GM21825 (cell line): ENCODE measurements around the gene SYT7.

Experiments
- ATAC-seq: cut with Tn5 transposase; IDR thresholded peaks from one replicate; pipeline ENCODE4 v1.9.1; 2021; ENCODE audit warnings: mild to moderate bottlenecking, moderate library complexity; ENCODE audit not compliant: unreplicated experiment

Gene SYT7

DNA sequence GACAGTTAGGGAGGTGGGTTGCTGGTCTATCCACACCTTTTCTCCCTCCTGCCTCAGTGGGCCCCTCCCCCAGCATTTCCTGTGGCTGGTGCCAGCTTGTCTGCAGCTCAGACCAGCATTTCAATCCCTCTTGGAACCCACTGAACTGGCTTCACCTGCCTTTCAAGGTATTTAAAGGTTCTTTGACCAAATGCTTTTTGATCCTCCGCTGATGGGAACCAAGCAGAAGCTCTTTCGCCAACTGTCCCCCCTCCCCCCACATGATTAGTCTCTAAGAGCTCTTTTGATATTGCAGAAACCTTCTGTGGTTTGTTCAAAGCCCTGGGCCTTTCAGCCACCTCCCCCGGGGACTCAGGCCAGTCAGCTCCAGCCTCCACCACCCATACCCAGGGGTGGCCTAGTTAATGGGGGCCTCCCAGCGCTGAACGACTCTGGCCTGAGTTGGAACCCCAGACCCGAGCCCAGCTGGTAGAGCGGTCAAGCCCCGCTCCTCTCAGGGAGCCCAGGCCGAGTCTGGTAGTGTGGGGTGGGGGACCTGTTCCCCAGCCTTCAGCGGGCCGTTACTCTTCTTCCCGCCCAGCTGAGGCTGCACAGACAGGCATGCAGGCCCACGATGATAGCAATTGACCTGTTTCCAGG, 6.0 kb upstream of the SYT7 start:
- ATAC-seq, result no peak

DNA sequence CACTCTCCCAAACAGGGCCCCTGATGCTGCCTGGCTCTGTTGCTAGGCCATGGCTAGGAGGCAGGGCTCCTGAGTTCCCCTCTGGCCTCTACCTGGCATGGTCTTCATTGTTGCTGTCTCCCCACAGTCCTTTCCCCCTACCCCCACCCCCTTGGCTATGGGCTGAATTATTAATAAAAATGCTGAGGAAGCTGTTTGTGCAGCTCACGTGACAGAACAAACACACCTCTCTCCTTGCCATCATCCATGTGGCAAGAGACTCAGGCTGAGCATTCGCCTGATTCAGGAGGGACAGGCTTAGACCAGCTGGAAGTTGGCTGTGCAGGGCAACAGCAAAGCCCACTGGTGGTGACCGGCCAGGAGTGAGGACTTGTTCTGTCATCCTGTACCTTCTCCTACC, 4.2 kb upstream of the SYT7 start:
- ATAC-seq, result no peak

DNA sequence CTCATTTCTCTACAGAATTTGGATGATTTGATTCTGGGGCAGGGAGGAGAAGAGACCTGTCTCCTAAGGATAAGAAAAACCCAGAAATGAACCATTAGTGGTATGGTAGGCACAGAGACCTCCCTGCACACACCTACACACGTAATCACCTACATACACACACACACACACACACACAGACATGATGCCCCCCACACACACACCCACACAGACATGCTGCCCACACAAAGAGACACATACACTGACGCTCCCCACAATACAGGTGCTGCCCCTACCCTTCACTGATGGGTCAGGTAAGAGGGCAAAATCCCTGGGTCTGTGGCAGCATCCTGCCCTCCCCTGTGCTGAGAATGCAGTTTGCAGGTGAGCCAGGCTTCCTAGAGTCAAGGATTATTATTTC, 1.1 kb upstream of the SYT7 start:
- no peak for ATAC-seq

DNA sequence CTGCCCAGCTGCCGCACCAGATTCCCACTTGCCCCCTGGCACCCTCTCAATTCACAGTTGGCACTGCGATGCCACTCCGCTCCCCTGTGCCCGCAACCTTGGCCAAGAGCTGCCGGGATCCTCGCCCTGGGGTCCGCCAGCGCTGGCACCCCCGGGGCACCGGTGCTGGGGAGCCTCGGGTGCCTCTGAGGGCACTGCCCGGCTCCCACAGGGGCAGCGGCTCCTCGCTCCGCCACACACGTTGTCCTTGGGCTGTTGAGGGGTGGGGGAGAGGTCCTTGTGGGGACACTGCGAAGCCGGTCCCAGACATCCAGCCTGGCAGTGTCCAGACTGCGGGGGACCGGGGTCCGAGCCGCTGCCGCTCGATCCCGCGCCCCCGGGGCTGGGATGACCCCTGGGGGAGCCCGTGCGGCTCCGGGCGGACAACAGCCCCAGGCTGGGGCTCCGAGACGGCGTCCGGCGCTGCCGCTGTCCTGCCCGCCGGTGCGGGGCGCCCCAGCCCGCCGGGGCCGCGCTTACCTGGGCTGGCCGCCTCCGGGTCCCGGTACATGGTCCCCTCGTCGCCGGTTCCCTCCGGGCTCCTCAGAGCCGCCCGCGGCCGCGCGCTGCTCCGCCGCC, 496 bp downstream of the SYT7 start:
- ATAC-seq, result no peak

DNA sequence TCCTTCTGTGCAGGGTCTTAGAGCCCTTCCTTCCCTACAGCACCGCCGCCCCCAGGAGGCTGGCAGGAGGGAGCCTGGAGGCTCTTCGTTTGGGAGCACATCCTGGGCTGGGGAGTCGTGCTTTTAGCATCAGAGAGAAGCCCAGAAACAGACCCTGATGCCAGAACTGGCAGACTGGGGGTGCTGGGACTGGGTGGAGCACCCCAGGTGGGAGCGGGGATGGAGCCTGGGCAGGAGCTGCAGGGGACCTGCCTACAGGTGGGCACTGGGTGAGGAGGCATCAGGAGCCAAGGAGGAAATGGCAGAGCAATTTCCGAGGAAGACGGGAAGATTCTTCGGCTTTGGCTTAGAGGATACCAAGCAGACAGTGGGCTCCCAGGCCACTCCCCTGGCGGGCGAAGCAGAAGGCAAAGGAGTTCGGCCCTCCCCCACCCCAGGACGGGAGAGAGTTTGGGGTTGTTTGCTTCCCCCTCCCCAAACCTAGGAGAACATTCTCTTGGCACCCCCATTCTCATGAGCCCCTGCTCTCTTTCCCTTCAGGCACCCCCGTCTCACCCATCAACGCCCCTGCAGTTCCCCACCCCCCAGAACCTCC, 1.1 kb downstream of the SYT7 start:
- ATAC-seq, result no peak

DNA sequence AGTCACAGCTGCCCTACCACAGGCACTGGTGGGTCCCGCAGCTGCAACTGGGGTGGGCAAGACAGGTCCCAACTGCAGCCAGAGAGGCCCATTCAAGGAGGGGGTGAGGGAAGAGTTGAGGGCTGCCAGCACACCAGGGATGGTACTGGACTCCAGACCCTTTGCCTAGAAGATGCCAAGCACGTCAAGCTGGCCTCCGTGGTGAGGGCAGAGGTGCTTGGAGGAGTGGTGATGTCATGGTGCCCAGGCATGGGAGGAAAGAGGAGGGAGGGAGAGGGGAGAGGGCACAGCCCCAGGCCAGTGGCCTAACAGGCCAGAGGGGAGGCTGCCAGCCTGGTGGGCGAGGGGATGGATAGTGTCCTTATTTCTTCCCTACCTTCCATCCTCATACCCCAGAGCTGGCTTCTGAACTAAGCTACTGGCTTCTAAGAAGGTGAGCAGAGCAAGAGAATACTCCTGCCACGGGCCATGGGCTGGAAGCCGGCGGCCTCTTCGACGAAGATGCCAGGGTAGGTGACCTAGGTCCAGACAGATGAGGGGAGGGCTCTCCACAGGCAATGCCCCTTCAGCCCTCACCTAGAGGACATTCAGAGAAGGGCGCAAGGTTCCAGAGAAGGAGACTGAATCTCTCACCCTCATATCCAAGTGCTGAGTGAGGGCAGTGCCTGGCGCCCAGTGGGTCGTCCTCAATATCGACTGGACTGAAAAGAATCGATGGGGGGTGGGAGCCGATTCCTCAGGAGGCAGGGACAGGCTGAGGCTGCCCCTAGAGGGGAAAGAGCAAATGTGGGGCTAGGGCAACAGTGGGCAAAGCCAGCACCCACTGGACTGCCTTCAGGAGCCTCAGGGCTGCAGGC, 1.8 kb downstream of the SYT7 start:
- no peak for ATAC-seq

DNA sequence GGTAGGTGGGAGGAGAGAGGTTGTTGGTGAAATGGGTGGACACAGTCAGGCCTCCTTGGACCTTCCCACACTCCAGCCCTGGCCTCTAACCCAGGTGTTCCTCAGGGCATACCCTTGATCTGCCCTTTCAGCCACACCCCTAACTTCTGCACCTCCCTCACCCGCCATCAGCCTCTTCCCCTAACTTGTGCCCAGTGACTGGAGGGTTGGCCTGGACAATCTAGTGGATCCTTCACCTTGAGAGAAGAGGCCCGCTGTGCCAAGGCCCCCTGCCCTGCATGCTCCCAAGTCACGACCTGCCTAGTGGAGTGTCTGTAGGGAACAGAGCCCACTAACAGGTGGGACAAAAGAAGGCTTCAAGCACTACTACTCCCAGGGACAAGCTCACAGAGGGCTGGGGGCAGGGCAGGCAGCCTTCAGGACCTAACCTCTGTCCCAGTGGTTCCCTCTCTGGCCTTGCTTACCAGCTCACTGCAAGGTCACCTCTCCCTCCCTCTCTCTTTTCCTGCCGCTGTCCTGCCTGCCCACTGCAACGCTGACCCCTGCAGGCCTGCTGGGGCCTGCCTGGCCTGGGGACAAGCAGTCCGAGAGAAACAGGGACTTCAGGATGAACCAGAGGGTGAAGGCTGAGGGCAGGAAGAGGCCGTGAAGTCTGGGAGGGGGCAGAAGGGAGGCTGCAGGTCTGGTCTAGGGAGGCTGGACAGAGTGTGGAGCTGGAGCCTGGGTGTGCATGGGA, 3.3 kb downstream of the SYT7 start:
- no peak for ATAC-seq

DNA sequence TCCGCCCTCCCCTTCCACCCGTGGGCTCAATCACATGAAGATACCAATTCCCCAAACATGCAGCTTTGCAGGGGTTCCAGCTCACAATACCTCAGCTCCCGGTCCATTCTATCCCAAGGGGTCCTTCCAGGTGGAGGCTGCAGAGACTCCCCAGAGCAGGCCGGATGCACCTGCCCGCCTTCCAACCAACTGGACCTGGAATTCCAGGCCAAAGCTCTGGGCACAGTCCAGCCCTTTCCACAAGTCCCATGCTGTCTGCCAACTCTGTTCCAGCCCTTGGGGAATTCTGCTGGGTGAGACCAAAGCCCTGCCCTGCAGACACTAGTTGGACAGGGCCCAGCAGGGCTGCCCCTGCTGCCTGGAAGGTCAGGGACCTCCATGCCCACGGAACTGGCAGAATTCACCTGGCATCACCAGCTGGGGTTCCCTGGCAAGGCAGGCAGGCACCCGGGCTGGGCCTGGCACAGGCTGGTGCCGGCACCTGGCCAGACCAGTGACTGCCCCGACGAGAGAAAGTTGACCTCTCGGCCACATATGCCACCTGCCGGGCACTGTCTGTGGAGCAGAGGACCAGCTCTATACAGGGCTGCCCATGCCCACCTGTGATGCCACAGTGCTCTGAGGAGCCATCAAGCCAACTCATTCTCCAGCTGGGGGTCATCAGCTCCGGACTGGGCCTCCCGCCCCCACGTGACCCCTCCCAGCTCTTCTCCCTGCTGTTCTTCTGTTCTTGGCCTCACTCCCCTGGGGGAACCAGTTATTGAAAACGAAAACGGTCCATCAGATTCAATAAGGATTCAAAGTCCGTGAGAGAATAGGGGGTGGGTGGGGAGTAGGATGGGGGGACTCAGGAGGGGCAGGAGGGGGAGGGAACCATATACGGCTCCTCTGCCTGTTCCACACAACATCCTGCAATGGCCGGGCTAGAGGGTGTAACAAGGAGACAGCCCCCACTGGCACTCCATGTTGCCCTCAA, 4.7 kb downstream of the SYT7 start:
- no peak for ATAC-seq

DNA sequence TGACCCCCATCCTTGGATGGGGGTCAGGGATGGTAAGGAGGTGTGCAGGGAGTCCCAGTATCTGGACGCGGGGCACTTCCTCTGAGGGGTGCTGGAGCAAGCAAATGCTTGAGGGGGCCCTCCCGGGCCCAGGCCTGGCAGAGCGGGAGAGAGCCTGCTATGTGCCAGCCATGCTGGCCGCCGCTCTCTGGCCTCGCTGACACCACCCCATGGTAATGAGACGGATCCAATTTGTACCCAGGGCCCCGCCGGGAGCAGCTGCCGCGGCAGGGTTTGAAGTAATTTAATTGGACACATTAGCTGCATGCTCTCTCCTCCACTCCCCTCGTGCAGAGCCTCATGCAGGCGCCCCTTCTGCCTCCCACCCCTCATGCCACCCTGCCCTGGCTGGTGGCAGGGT, 6.3 kb downstream of the SYT7 start:
- no peak for ATAC-seq

DNA sequence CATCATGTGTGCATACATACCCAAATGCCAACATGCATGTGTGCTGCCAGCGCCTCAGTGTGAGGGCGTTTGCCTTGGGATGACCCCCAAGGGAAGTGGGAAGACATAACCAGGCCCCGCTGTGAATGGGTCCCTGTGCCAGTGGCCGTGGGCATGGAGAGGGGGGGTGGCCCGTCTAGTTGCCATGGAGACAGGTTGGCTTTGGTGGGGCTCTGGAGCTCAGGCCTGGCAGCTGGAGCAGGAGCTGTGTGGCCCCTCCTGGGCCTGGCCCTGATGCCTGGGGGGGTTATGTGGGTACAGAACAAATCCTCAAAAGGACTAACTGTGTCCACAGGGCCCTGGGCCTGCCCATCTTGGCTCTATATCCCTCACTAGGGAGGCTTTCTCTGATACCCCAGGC, 8.0 kb downstream of the SYT7 start:
- ATAC-seq, result no peak

DNA sequence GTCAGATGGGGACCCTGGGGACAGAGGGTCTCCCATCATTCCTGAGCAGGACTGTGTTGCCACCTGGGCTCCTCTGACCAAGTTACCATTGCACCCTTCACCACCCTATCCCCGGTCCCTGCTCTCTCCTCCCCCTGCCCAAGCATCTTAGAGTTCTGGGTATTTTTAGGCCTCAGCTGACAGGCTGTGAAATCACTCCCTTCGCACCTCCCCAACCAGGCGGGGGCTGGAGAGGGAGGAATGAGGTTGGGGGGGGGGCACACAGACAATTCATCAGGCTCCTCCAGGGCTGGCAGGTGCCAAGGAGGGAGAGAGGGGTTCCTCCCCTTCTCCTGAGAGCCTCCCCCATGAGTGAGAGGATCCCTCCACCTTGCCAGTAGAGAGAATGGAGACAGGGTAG, 9.0 kb downstream of the SYT7 start:
- no peak for ATAC-seq

DNA sequence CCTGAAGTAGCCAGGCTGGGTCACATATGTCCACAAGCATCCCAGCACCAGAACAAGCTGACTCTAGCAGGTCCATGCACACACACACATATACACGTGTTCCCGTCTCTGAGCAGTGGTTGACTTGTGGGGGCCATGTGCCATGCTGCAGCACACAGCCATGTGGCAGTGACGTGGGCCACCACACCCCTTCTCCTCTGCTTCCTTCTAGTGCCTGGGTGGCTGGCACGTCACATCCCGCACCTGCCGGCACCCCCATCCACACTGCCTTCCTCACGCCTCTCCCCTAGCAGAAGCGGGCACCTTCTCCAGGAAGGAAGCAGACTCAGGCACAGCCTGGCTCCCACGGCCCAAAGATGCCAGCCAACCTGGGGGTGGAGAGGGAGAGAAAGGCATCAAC, 9.5 kb downstream of the SYT7 start:
- ATAC-seq, result no peak

DNA sequence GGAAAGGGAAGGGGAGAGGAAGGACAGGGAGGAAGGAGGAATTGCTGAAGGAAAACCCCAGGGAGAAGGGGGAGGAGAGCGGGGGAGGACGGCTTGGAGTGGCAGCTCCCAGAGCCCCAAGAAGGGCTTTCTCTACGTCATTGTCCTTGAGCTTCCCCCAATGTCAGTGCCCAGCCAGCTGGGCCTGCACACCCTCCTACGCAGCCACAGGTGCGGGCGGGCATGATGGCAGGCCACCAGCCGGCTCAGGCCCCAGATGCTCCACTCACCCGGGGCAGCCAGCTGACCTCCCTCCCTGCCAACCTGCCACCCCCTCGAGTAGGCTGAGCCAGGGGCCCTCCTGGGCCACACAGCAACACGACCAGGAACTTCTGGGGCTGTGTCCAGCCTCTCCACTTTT, 11.2 kb downstream of the SYT7 start:
- no peak for ATAC-seq

DNA sequence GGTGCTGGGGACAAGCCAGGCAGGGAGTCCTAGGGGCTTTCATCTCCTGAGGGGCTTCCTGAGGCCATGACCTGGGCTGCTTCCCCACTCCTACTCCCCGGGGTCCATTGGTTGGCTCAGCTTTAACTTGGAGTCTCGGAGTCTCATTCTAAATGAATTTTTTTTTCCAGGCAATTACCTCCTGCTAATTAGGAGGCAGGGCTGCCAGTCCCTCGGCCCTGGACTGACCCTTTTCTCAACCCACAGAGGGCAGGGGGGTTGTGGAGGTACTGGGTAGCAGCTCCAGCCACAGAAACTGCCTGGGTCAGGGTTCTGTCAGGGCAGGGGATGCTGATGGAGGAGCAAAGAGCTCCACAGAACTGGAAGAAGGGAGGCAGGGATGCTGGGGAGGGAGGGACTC, 11.9 kb downstream of the SYT7 start:
- no peak for ATAC-seq

DNA sequence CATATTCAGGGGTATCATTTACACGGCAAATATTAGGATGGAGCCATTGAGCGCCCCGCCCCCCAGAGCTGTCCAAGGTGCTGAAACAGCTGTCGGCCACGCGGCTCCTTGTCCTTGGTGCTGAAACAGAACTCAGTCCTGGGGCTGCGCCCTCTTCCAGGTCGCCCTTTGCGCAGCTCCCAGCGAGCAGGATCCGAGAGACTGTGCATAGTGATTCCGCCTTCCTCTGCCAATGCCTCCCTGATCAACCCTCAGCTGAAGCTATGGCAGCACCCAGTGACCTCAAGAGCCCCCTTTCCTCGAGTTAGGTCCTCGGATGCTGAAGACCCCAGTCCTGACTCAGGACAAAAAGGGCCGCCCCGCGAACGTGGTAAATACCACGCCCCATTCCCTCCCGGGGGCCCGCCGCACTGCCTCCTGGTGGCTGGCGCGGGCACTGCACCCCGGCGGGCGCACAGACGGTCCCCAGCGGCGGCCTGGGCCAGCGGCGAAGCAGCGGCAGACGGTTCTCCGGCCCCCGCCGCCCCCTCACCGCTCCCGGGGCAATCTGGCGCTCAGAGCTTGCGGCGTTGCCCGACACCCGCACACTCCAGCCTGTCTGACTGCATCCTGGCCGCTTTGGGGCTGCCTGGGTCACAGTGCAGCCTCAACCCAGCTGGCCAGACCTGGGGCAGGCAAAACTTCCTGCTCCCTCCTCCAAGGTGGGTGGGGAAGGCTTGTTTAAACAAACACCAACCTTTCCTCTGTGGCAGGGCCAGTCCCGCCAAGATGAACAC, 13.4 kb downstream of the SYT7 start:
- ATAC-seq, result no peak

DNA sequence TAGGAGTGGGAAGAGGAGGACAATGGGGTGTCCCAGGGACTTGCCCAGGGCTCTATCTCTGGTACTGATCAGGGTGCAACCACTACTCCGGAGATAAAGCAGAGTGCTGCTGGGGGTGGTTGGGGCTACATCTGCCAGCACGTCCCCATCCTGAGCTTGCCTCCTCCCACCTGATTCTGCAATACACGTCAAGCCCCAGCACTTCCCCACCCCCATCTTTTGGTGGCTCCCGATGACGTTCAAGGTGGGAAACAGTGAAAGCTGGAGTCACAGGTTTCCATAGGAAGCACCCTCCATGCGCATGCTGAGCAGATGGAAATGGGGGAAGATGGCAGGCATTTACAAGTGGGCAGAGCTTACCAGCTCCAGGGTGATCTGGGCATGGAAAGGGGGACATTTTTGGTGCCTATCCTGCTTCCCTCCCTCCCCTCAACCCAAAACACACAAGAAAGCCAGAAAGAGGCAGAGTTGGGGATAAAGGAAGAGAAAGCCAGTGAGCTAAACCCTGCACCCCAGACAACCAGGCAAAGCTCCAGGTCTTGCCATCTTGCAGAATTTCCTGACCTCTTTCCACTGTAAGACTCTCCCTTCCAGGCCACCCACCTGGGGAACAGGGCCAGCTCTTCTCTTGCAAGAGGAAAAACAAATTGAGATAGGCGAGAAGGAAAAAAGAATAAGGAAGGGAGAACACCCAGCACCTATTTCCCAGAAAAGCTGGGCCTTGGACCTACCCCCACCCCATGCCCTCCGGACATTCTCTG, 15.8 kb downstream of the SYT7 start:
- ATAC-seq, result no peak

DNA sequence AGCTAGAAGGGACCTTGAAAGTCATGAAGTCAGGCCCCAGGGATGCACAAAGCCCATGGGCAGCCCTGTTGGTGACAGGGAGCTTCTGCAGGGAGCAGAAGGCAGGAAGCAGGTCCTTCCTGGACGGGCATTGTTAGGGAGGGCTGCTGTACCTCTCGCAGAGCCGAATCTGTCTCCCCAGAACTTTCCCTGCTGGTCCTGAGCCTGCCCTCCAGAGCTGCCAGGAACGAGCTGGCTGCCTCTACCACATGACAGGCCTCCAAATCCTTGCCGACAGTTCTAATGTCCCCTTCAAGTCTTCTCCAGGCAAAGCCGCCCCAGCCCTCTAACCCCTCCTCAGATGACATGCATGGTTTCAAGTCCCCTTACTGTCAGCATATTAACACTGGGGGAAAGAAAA, 20.1 kb downstream of the SYT7 start:
- no peak for ATAC-seq

DNA sequence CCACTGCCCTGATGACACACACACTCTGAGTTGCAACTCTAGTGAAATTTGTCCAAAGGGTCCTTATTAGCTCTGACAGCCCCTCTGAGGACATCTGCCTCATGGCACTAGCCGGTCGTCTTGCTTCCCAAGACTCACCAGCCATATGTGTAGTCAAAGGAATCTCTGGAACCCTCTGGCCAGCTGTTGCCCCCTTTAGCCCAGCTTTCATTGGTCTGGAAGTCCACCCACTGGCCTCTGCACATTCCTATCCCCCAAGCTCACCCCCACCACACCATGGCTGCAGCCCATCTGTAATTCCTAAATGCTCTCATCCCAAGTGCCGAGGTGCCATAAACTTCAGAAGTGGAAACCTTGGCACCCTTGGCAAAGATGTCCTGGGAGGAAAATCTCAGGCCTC, 24.3 kb downstream of the SYT7 start:
- no peak for ATAC-seq

DNA sequence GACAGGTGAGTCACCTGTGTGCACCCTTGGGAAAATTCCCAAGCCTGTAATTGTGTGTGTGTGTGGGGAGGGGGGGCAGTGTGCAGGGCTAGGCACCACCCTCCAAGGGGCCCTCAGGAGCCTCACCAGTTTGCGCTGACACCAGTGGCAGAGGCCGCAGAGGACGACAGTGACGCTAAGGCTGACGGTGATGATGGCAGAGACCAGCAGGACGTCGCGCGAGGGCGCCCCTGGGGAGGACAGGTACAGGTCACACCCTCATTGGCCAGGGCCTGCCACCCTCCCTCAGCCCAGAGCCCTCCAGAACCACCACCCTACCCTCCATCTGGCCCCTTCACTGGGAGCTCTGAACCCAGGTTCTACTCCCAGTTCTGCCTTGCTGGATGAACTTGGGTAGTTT, 24.9 kb downstream of the SYT7 start:
- ATAC-seq, result no peak
